H1 (cell line): Measurements from ENCODE around the gene COL25A1. TPM values are rescaled to one million over a fixed set of nuclear protein-coding genes. Genes with fewer than 3 reads are reported as not detected.

ENCODE experiments used
- CBX8 ChIP-seq: fragments of 300-800, 300-1000 bp; sonication (generic); IDR thresholded peaks from 2 replicates; pipeline ENCODE4 v1.7.1; 2016; ENCODE audit warnings: low read depth, low read length, borderline replicate concordance
- CEBPB ChIP-seq: IDR thresholded peaks from 2 replicates; pipeline ENCODE4 v1.6.1; 2012; ENCODE audit warnings: low read depth, low read length
- CHD7 ChIP-seq: fragments of 300-600 bp; sonication (generic); IDR thresholded peaks from 2 replicates; pipeline ENCODE4 v1.7.1; 2012; ENCODE audit warnings: low read length, moderate library complexity, mild to moderate bottlenecking, inconsistent platforms; ENCODE audit not compliant: insufficient replicate concordance
- CREB1 ChIP-seq: IDR thresholded peaks from 2 replicates; pipeline ENCODE4 v1.6.1; 2012; ENCODE audit warnings: inconsistent platforms
- E2F6 ChIP-seq: IDR thresholded peaks from 2 replicates; pipeline ENCODE4 v1.6.1; 2012; ENCODE audit warnings: inconsistent platforms
- HDAC6 ChIP-seq: IDR thresholded peaks from one replicate; pipeline ENCODE4 v1.7.1; 2012; ENCODE audit warnings: low read depth, mild to moderate bottlenecking, inconsistent platforms, low read length, moderate library complexity
- PHF8 ChIP-seq: fragments of 200-600 bp; sonication (generic); conservative IDR thresholded peaks from 2 replicates; pipeline ENCODE4 v1.7.1; 2012; ENCODE audit warnings: low read depth, mild to moderate bottlenecking, inconsistent platforms, low read length, moderate library complexity
- POU5F1 ChIP-seq: IDR thresholded peaks from 2 replicates; pipeline ENCODE4 v1.6.1; 2011; ENCODE audit warnings: low read depth, mild to moderate bottlenecking, low read length, moderate library complexity
- SAP30 ChIP-seq: fragments of 300-600 bp; sonication (generic); IDR thresholded peaks from 2 replicates; pipeline ENCODE4 v1.7.1; 2012; ENCODE audit warnings: low read length, moderate library complexity, mild to moderate bottlenecking, inconsistent platforms; ENCODE audit not compliant: insufficient read depth, insufficient replicate concordance
- SIN3A ChIP-seq, 2 experiments: IDR thresholded peaks in 1 of 2; conservative IDR thresholded peaks in 1 of 2; 2 replicates each; pipeline ENCODE4 v1.6.1; 2011 to 2012; ENCODE audit warnings: low read length in 2 of 2, improper control_type of control experiment in 1 of 2, low read depth in 1 of 2, mild to moderate bottlenecking in 1 of 2
- polyA plus RNA-seq, 7 experiments: library from polyadenylated mRNA; depleted of rRNA in 3 of 7; stranded (reverse) in 5 of 7; unstranded in 2 of 7; fragments of >200 nt in 5 of 7; fragments of 200-250 nt in 2 of 7; gene quantifications; 1 replicate in 5 of 7; 2 replicates in 1 of 7; 4 replicates in 1 of 7; pipeline versions ENCODE4 v1.2.1 to v1.2.3, GENCODE V29; 2011 to 2013; ENCODE audit warnings: missing spikeins in 2 of 7, mixed read lengths in 2 of 7
- total RNA-seq: library from RNA; stranded (reverse); fragmentation: NEBNext Ultra II Directional; extraction: Animal tissue kit (Norgen Biotek cat#: 25700); gene quantifications from 2 replicates; pipeline ENCODE4 v1.2.1, GENCODE V29; 2021

The COL25A1 gene
- total and polyA plus RNA-seq, 2 of the 8 experiments (the other 6 are each of a cell fraction or from before 2014, with no cell fraction given) = 1.1 to 8.3 TPM

DNA sequence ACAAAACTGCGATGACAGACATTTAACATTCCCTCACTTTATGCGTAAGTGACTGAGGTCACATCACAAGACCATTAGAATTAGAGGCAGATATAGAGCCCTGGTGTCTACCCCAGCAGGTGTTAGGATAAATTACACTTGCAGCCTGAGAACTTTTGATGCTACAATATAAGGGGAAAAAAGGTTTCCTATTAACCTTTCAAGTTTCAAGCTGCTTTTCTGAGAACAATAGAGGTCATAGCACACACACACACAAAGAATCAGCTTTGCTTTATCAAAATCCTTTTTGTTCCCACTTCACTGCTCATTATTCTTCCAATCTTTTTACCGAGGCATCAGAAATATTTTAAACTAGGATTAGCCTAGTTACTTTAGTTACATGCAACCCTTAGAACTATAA is 119.8 kb downstream of the COL25A1 start (continued):
- TF ChIP-seq CHD7 = no peak
- no peak for TF ChIP-seq CREB1
- TF ChIP-seq E2F6 = no peak
- TF ChIP-seq POU5F1 = no peak
- TF ChIP-seq CEBPB = no peak
- no peak for TF ChIP-seq HDAC6
- no peak for TF ChIP-seq SIN3A (conservative IDR thresholded peaks at IDR 0.05 in 1 of 2, IDR thresholded peaks at IDR 0.05 in 1 of 2; ENCODE audit: low read depth in 1 of 2, low read length in 2 of 2)
- TF ChIP-seq CBX8 = no peak
- TF ChIP-seq SAP30 = no peak
- TF ChIP-seq PHF8 = no peak
